Osteoblast (primary cell): Measurements from ENCODE around the gene F13B. TPM values are rescaled to one million over a fixed set of nuclear protein-coding genes. Genes with fewer than 3 reads are reported as not detected.

Experiments used
- DNase-seq: peaks from one replicate; pipeline ENCODE4 v3.0.0; 2011; ENCODE audit warnings: low spot score, mixed read lengths; ENCODE audit not compliant: insufficient read length; ENCODE audit errors: missing footprints
- H2AFZ ChIP-seq: 2 replicates; pipeline ENCODE4 v1.6.0; 2011; ENCODE audit warnings: mild to moderate bottlenecking, low read length
- H3K27ac ChIP-seq: 2 replicates; pipeline ENCODE4 v1.5.1; 2011; ENCODE audit warnings: mild to moderate bottlenecking, low read depth, low read length, moderate library complexity
- H3K27me3 ChIP-seq: 2 replicates; pipeline ENCODE4 v1.6.0; 2012; ENCODE audit warnings: mild to moderate bottlenecking, control low read depth, inconsistent platforms, low read length, moderate library complexity; ENCODE audit not compliant: insufficient read depth
- H3K36me3 ChIP-seq: 2 replicates; pipeline ENCODE4 v1.5.1; 2011; ENCODE audit warnings: mild to moderate bottlenecking, low read length, control low read depth, moderate library complexity; ENCODE audit not compliant: insufficient read depth
- H3K4me1 ChIP-seq: 2 replicates; pipeline ENCODE4 v1.5.1; 2011; ENCODE audit warnings: mild to moderate bottlenecking, low read length, control low read depth, moderate library complexity; ENCODE audit not compliant: insufficient read depth
- H3K4me2 ChIP-seq: 2 replicates; pipeline ENCODE4 v1.6.0; 2011; ENCODE audit warnings: mild to moderate bottlenecking, low read length; ENCODE audit not compliant: insufficient read depth
- H3K4me3 ChIP-seq: fragments of 200-600 bp; sonication (generic); 3 replicates; pipeline ENCODE4 v1.5.1; 2012; ENCODE audit warnings: mild to moderate bottlenecking, low read length, inconsistent platforms; ENCODE audit not compliant: insufficient read depth
- H3K79me2 ChIP-seq: 2 replicates; pipeline ENCODE4 v1.6.0; 2012; ENCODE audit warnings: mild to moderate bottlenecking, low read length, control low read depth, inconsistent platforms; ENCODE audit not compliant: insufficient read depth
- H3K9me3 ChIP-seq: 2 replicates; pipeline ENCODE4 v1.5.1; 2011; ENCODE audit warnings: low read depth, low read length, control low read depth
- H4K20me1 ChIP-seq: 2 replicates; pipeline ENCODE4 v1.6.0; 2012; ENCODE audit warnings: mild to moderate bottlenecking, low read length, control low read depth; ENCODE audit not compliant: insufficient read depth
- total RNA-seq: library from RNA; depleted of rRNA; stranded (reverse); fragments of >200 nt; gene quantifications from 2 replicates; pipeline ENCODE4 v1.2.3, GENCODE V29; 2012
- TF ChIP-seq, protein P1 (sequence below): IDR thresholded peaks from 2 replicates; pipeline ENCODE4 v1.5.1; 2011; ENCODE audit warnings: mild to moderate bottlenecking, low read depth, low read length, moderate library complexity; ENCODE audit errors: extremely low read depth

Gene F13B
- total RNA-seq, 1 donor: under 0.01 TPM

DNA sequence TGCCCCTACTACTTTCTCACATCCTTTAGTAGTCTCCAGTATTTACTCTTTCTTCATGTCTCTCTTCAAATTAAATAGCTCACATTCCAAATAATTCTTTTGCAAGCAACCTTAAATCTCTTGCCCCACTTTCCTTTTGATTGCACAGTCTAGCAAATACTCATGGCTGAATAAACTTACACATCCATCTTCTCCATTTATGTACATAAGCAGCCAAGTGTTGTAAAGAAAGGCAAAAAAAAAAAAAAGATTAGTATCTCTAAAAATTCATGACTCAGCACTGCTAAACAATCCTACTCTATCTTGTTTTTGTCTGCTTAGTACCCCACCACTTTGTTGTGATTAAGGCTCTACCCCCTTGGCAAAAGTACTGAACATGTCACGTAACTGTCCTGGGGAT lies 42.6 kb downstream of the F13B start:
- H3K36me3 ChIP-seq: no peaks in the 10 kb centered on the region
- H3K79me2 ChIP-seq: no peaks in the 10 kb centered on the region
- no peak overlapping the region for H3K4me3 ChIP-seq
- H3K27me3 ChIP-seq: no peaks in the 10 kb centered on the region
- TF ChIP-seq, protein P1, sequence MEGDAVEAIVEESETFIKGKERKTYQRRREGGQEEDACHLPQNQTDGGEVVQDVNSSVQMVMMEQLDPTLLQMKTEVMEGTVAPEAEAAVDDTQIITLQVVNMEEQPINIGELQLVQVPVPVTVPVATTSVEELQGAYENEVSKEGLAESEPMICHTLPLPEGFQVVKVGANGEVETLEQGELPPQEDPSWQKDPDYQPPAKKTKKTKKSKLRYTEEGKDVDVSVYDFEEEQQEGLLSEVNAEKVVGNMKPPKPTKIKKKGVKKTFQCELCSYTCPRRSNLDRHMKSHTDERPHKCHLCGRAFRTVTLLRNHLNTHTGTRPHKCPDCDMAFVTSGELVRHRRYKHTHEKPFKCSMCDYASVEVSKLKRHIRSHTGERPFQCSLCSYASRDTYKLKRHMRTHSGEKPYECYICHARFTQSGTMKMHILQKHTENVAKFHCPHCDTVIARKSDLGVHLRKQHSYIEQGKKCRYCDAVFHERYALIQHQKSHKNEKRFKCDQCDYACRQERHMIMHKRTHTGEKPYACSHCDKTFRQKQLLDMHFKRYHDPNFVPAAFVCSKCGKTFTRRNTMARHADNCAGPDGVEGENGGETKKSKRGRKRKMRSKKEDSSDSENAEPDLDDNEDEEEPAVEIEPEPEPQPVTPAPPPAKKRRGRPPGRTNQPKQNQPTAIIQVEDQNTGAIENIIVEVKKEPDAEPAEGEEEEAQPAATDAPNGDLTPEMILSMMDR: no peak
- H3K4me1 ChIP-seq: no peaks in the 10 kb centered on the region
- DNase-seq: no peak
- no peaks in the 10 kb centered on the region for H4K20me1 ChIP-seq
- no peak overlapping the region for H2AFZ ChIP-seq
- no peak overlapping the region for H3K27ac ChIP-seq
- H3K4me2 ChIP-seq: no peak overlapping the region
- no peaks in the 10 kb centered on the region for H3K9me3 ChIP-seq

DNA sequence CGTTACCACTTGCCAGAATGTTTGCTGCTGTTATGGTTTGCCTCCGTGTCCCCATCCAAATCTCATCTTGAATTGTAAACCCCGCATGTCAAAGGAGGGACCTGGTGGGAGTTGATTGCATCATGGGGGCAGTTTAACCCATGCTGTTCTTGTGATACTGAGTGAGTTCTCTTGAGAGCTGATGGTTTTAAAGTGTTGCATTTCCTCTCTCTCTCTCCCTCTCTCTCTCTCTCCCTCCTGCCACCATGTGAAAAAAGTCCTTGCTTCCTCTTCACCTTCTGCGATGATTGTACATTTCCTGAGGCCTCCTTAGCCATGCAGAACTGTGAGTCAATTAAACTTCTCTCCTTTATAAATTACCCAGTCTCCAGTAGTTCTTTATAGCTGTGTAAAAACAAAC lies 45.3 kb downstream of the F13B start:
- no peaks in the 10 kb centered on the region for H3K36me3 ChIP-seq
- no peaks in the 10 kb centered on the region for H3K9me3 ChIP-seq
- no peak overlapping the region for H3K27ac ChIP-seq
- H3K79me2 ChIP-seq: no peaks in the 10 kb centered on the region
- H2AFZ ChIP-seq: peak overlapping the region; percentile 54
- H3K4me3 ChIP-seq: no peak overlapping the region
- DNase-seq: no peak
- H3K27me3 ChIP-seq: no peaks in the 10 kb centered on the region
- H4K20me1 ChIP-seq: no peaks in the 10 kb centered on the region
- H3K4me1 ChIP-seq: no peaks in the 10 kb centered on the region
- no peak overlapping the region for H3K4me2 ChIP-seq
- TF ChIP-seq, protein P1: no peak

DNA sequence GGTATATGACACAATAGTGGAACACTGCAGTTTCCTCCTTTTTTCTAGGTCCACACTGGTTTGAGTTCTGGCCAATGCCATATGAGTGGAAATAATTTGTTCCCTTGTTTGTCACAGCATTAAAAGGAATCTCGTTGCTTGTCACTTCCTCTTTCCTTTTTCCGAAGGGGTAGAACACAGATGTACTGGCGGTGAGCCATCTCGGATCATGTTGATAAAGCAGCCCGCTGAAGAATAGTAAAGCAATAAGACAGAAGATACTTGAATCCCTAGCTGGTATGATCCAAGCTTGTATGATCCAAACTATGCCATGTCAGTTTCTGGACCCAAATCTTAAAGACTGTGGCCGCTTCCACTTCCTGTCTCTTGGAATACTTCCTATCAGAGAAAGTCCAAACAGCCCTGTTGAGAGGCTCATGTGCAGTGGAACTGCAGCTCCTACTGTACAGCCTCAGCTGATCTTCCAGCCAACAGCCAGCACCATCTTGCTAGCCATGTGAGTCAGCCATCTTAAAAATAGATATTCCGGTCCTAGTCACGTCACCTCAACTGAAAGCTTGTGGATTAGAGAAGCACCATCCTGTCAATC lies 49.4 kb downstream of the F13B start:
- Histone ChIP-seq H3K27ac (no peak overlapping the region), H3K27me3 (no peaks in the 10 kb centered on the region), H3K79me2 (no peaks in the 10 kb centered on the region), H3K4me1 (no peaks in the 10 kb centered on the region), H3K9me3 (no peaks in the 10 kb centered on the region), H3K4me2 (no peak overlapping the region), H3K36me3 (no peaks in the 10 kb centered on the region), H2AFZ (peak overlapping the region; percentile 51), H3K4me3 (no peak overlapping the region), H4K20me1 (no peaks in the 10 kb centered on the region)
- TF ChIP-seq, protein P1: no peak
- DNase-seq: no peak

DNA sequence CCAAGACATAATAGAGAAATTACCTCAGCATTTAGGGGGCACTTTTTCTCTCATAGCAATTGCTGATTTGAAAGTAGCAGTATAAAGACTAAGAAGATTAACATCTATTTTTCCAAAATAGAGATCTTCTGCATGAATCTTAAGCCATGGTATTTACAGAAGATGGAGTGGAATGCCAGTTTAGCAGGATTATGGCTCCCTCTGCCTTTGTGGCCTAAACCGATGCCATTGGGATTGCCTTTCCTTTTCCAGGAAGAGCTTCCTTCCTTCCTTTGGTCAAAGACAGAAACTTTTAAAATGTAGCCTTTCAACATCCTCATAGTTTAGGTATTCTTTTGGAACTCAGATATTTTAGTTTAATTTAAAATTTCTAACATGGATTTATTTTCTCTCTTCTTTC lies 50.3 kb downstream of the F13B start:
- H3K27me3 ChIP-seq: no peaks in the 10 kb centered on the region
- H3K4me2 ChIP-seq: no peak overlapping the region
- DNase-seq: no peak

More for the DNA sequence above, 50.3 kb downstream of the F13B start:
- Histone ChIP-seq H3K79me2 (no peaks in the 10 kb centered on the region), H3K36me3 (no peaks in the 10 kb centered on the region), H3K9me3 (no peaks in the 10 kb centered on the region), H3K27ac (no peak overlapping the region), H2AFZ (no peak overlapping the region), H3K4me3 (no peak overlapping the region), H3K4me1 (no peaks in the 10 kb centered on the region), H4K20me1 (no peaks in the 10 kb centered on the region)
- TF ChIP-seq, protein P1: no peak
